LNCaP clone FGC (cell line): ENCODE results near the gene R3HCC1L.

Experiments used
- DNase-seq: peaks from one replicate; pipeline ENCODE4 v3.0.0-alpha.2; 2011; ENCODE audit warnings: low read depth
- H3K4me3 ChIP-seq: 2 replicates; pipeline ENCODE4 v1.5.1; 2011; ENCODE audit warnings: mild to moderate bottlenecking, low read depth, low read length, control low read depth
- CTCF ChIP-seq: IDR thresholded peaks from 2 replicates; pipeline ENCODE4 v1.5.1; 2012; ENCODE audit warnings: mild to moderate bottlenecking; ENCODE audit not compliant: control insufficient read depth, insufficient read depth; ENCODE audit errors: extremely low read depth

The R3HCC1L gene

GRCh38 chr10:98292971-98293370 is 158.5 kb downstream of the R3HCC1L start:
- DNase-seq, result no peak
- no peak overlapping the region for H3K4me3 ChIP-seq
- TF ChIP-seq CTCF, result no peak

- no peak for DNase-seq
- TF ChIP-seq CTCF, result no peak
- H3K4me3 ChIP-seq, result no peak overlapping the region
These were observed 159.3 kb downstream of the R3HCC1L start for GRCh38 chr10:98293550-98294269.

- TF ChIP-seq CTCF, result no peak
- DNase-seq, result no peak
- H3K4me3 ChIP-seq, result no peak overlapping the region
These were observed 159.8 kb downstream of the R3HCC1L start for GRCh38 chr10:98294270-98294627.
